Measurements from ENCODE around the gene MMP19. TPM values are rescaled to one million over a fixed set of nuclear protein-coding genes. Genes with fewer than 3 reads are reported as not detected.

MMP19 gene
- total RNA-seq, 1 donor from 2014 or later: 0.53 TPM

- no peak for TF ChIP-seq CTCF (IDR thresholded peaks at IDR 0.05; ENCODE audit: insufficient read depth, low read length, severe bottlenecking)
- Histone ChIP-seq H3K4me3 (ENCODE audit: low read depth, low read length) (no peak overlapping the region), H3K27me3 (ENCODE audit: control insufficient read depth, insufficient read depth, low read length) (no peaks in the 10 kb centered on the region), H3K36me3 (ENCODE audit: control insufficient read depth, insufficient read depth, low read length) (peaks cover 3% of the 10 kb centered on the region)
- DNase-seq (ENCODE audit: low read depth) (no peak), FAIRE-seq (no peak)
These were observed 33.5 kb downstream of the MMP19 start for GRCh38 chr12:55809274-55809673.

- Histone ChIP-seq H3K4me3 (ENCODE audit: low read depth, low read length) (no peak overlapping the region), H3K27me3 (ENCODE audit: control insufficient read depth, insufficient read depth, low read length) (no peaks in the 10 kb centered on the region), H3K36me3 (ENCODE audit: control insufficient read depth, insufficient read depth, low read length) (peaks cover 4% of the 10 kb centered on the region)
- FAIRE-seq (no peak), DNase-seq (ENCODE audit: low read depth) (no peak)
- TF ChIP-seq CTCF (IDR thresholded peaks at IDR 0.05; ENCODE audit: insufficient read depth, low read length, severe bottlenecking): no peak
These were observed 35.8 kb downstream of the MMP19 start for GRCh38 chr12:55806982-55807381.

- FAIRE-seq: no peak
- peaks cover 7% of the 10 kb centered on the region for H3K36me3 ChIP-seq (ENCODE audit: control insufficient read depth, insufficient read depth, low read length)
- no peak overlapping the region for H3K4me3 ChIP-seq (ENCODE audit: low read depth, low read length)
- no peak for DNase-seq (ENCODE audit: low read depth)
- H3K27me3 ChIP-seq (ENCODE audit: control insufficient read depth, insufficient read depth, low read length): no peaks in the 10 kb centered on the region
- no peak for TF ChIP-seq CTCF (IDR thresholded peaks at IDR 0.05; ENCODE audit: insufficient read depth, low read length, severe bottlenecking)
These were observed 45.2 kb downstream of the MMP19 start for GRCh38 chr12:55797550-55797949.

- H3K4me3 ChIP-seq (ENCODE audit: low read depth, low read length): no peak overlapping the region
- H3K27me3 ChIP-seq (ENCODE audit: control insufficient read depth, insufficient read depth, low read length): no peaks in the 10 kb centered on the region
- peak; percentile 23 for TF ChIP-seq CTCF (IDR thresholded peaks at IDR 0.05; ENCODE audit: insufficient read depth, low read length, severe bottlenecking)
- FAIRE-seq (no peak), DNase-seq (ENCODE audit: low read depth) (peak; percentile 36)
- peaks cover 7% of the 10 kb centered on the region for H3K36me3 ChIP-seq (ENCODE audit: control insufficient read depth, insufficient read depth, low read length)
These were observed 45.7 kb downstream of the MMP19 start for GRCh38 chr12:55797068-55797467.

GRCh38 chr12:55795950-55796349 is 46.8 kb downstream of the MMP19 start:
- H3K27me3 ChIP-seq (ENCODE audit: control insufficient read depth, insufficient read depth, low read length): no peaks in the 10 kb centered on the region
- DNase-seq (ENCODE audit: low read depth): no peak
- TF ChIP-seq CTCF (IDR thresholded peaks at IDR 0.05; ENCODE audit: insufficient read depth, low read length, severe bottlenecking): no peak
- no peak overlapping the region for H3K4me3 ChIP-seq (ENCODE audit: low read depth, low read length)
- no peak for FAIRE-seq
- peaks cover 7% of the 10 kb centered on the region for H3K36me3 ChIP-seq (ENCODE audit: control insufficient read depth, insufficient read depth, low read length)

- DNase-seq (ENCODE audit: low read depth): no peak
- FAIRE-seq: no peak
- H3K36me3 ChIP-seq (ENCODE audit: control insufficient read depth, insufficient read depth, low read length): peaks cover 9% of the 10 kb centered on the region
- no peaks in the 10 kb centered on the region for H3K27me3 ChIP-seq (ENCODE audit: control insufficient read depth, insufficient read depth, low read length)
- no peak for TF ChIP-seq CTCF (IDR thresholded peaks at IDR 0.05; ENCODE audit: insufficient read depth, low read length, severe bottlenecking)
- H3K4me3 ChIP-seq (ENCODE audit: low read depth, low read length): no peak overlapping the region
These were observed 52.8 kb downstream of the MMP19 start for GRCh38 chr12:55789893-55790292.
